Glutamatergic neuron (in vitro differentiated cells): Measurements from ENCODE around the gene MECR. TPM values are rescaled to one million over a fixed set of nuclear protein-coding genes. Genes with fewer than 3 reads are reported as not detected.

ENCODE experiments used
- DNase-seq: peaks from one replicate; pipeline ENCODE4 v3.0.0; 2022
- H3K27ac Mint-ChIP-seq: one replicate; pipeline ENCODE4 v1.8.0; 2020; ENCODE audit warnings: mild to moderate bottlenecking, mixed read lengths, inconsistent platforms; ENCODE audit not compliant: unreplicated experiment
- H3K27me3 Mint-ChIP-seq: one replicate; pipeline ENCODE4 v1.8.0; 2020; ENCODE audit warnings: mild to moderate bottlenecking, moderate library complexity, mixed read lengths, inconsistent platforms; ENCODE audit not compliant: unreplicated experiment
- H3K36me3 Mint-ChIP-seq: one replicate; pipeline ENCODE4 v1.8.0; 2020; ENCODE audit warnings: mild to moderate bottlenecking, mixed read lengths, inconsistent platforms; ENCODE audit not compliant: unreplicated experiment
- H3K4me1 Mint-ChIP-seq: one replicate; pipeline ENCODE4 v1.8.0; 2020; ENCODE audit warnings: mild to moderate bottlenecking, low read depth, mixed read lengths, inconsistent platforms; ENCODE audit not compliant: unreplicated experiment
- H3K4me3 Mint-ChIP-seq: one replicate; pipeline ENCODE4 v1.8.0; 2020; ENCODE audit warnings: mild to moderate bottlenecking, mixed read lengths, inconsistent platforms; ENCODE audit not compliant: unreplicated experiment
- H3K9me3 Mint-ChIP-seq: one replicate; pipeline ENCODE4 v1.8.0; 2020; ENCODE audit warnings: mild to moderate bottlenecking, moderate library complexity, mixed read lengths, inconsistent platforms; ENCODE audit not compliant: unreplicated experiment
- total RNA-seq: library from RNA; stranded (reverse); fragmentation: NEBNext Ultra II Directional; extraction: Animal tissue kit (Norgen Biotek cat#: 25700); gene quantifications from one replicate; pipeline ENCODE4 v1.2.1, GENCODE V29; 2021; ENCODE audit not compliant: unreplicated experiment
- TF ChIP-seq, protein P1 (sequence below): fragments of 200-600 bp; sonication (generic); IDR thresholded peaks from one replicate; pipeline ENCODE4 v1.5.0; 2021; ENCODE audit not compliant: partially characterized antibody, unreplicated experiment

Gene MECR
- total RNA-seq, 1 donor from 2014 or later: 21.4 TPM

DNA sequence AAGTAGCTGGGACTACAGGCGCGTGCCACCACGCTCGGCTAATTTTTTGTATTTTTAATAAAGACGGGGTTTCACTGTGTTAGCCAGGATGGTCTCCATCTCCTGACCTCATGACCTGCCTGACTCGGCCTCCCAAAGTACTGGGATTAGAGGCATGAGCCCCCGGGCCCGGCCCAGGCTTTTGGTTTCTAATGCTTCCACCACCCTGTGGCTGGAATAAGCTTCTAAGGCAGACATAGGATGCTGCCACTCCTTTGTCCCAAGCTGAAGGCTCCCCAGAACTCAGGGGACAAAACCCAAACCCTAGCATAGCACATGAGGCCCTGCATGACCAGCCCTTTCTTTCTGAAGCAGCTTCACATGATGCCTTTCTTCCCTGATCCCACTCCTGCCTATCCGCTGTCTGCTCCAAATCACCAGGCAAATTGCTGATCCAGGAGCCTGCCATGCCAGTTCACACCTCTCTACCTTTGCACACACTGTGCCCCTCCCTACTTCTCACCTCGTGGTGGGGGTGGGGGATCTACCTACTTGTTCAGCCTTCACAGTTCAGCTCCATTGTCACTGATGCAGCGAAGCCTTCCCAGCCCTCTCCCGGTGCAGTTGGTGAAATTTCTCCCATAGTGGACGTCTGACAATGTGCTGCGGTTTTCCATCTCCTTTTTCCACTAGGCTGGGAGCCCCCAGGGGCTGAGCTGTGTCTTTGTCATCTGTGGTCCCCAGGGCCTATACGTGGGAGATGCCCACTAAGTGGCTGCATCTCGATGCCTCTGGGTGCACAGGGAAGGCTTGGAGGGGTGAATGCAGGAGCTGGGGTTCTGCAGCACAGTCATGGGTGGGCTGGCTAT is 12.5 kb upstream of the MECR start:
- H3K4me3 Mint-ChIP-seq: no peak overlapping the region
- H3K36me3 Mint-ChIP-seq: peaks cover 4% of the 10 kb centered on the region
- H3K4me1 Mint-ChIP-seq: peaks cover 23% of the 10 kb centered on the region
- TF ChIP-seq, protein P1, sequence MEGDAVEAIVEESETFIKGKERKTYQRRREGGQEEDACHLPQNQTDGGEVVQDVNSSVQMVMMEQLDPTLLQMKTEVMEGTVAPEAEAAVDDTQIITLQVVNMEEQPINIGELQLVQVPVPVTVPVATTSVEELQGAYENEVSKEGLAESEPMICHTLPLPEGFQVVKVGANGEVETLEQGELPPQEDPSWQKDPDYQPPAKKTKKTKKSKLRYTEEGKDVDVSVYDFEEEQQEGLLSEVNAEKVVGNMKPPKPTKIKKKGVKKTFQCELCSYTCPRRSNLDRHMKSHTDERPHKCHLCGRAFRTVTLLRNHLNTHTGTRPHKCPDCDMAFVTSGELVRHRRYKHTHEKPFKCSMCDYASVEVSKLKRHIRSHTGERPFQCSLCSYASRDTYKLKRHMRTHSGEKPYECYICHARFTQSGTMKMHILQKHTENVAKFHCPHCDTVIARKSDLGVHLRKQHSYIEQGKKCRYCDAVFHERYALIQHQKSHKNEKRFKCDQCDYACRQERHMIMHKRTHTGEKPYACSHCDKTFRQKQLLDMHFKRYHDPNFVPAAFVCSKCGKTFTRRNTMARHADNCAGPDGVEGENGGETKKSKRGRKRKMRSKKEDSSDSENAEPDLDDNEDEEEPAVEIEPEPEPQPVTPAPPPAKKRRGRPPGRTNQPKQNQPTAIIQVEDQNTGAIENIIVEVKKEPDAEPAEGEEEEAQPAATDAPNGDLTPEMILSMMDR: no peak
- DNase-seq: no peak
- no peak overlapping the region for H3K27ac Mint-ChIP-seq
- peaks cover 3% of the 10 kb centered on the region for H3K9me3 Mint-ChIP-seq
- peaks cover 9% of the 10 kb centered on the region for H3K27me3 Mint-ChIP-seq

DNA sequence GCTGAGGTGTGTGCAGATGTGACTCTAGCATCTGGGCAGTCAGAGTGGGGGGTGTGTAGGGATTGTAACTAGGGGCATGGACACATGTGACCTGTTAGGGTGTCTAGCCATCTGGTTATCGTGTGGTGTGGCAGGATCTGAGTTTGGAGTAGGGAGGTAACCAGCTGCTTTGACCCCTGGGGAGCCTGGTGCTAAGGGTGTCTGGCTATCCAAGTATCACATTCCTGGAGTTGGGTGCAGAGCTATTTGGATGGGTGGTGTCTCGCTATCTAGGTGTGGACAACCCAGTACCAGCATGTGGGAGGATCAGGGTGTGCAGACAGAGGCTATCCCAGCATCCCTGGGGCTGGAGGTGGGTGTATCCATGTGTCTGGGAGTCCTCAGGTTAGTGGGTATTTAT is 10.3 kb upstream of the MECR start:
- peak overlapping the region; percentile 71 for H3K4me3 Mint-ChIP-seq
- H3K4me1 Mint-ChIP-seq: peaks cover 27% of the 10 kb centered on the region
- TF ChIP-seq, protein P1: no peak
- no peak for DNase-seq
- peaks cover 10% of the 10 kb centered on the region for H3K9me3 Mint-ChIP-seq
- H3K27me3 Mint-ChIP-seq: peaks cover 15% of the 10 kb centered on the region
- H3K27ac Mint-ChIP-seq: peak overlapping the region; percentile 81
- peaks cover 6% of the 10 kb centered on the region for H3K36me3 Mint-ChIP-seq

DNA sequence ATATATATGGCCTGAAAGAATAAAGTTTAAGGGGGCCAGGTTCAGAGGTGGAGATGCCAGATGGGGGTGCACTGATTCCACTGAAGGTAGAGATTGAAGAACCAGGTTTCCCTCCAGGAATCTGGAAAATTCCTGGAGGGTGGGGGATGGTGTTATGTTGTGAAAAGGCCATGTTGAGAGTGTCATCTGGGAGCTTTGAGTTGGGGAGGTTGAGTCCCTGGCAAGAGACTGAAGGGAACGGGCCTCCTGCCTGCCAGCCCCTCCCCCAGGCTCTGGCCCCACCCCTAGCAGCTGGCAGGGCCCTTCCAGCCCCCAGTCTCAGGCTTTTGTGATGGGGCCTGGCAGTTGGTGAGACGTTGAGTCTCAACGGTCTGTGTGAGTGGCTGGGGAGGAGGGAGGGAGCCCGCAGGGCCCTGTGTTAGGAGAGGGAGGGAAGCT is 9.7 kb upstream of the MECR start:
- Mint-ChIP-seq H3K4me1 (peaks cover 27% of the 10 kb centered on the region), H3K36me3 (peaks cover 6% of the 10 kb centered on the region), H3K4me3 (peak overlapping the region; percentile 75), H3K27me3 (peaks cover 18% of the 10 kb centered on the region), H3K27ac (peak overlapping the region; percentile 76), H3K9me3 (peaks cover 12% of the 10 kb centered on the region)
- TF ChIP-seq, protein P1: no peak
- DNase-seq: peak; percentile 52

DNA sequence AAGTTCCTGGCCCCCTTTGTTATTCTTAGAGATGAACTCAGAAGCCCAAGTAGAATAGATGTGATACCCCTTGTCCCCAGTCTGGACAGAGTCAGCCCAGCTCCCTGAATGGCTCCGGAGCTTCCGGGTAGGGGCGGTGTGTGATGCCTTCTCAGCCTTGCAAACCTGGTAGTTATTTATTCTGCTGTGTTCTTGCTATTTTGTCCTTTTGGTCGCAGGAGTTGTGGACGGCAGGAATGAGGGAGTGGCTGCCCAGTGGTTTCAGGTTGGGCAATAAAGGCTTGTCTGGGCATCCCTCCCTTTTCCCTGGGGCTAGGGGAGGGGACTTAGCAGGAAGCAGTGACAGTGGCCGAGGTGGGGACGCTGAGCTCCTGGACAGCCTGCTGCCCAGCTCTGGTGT is 8.4 kb upstream of the MECR start:
- Mint-ChIP-seq H3K27ac (no peak overlapping the region), H3K9me3 (peaks cover 14% of the 10 kb centered on the region), H3K27me3 (peaks cover 18% of the 10 kb centered on the region), H3K4me1 (peaks cover 31% of the 10 kb centered on the region), H3K4me3 (peak overlapping the region; percentile 89), H3K36me3 (peaks cover 6% of the 10 kb centered on the region)
- TF ChIP-seq, protein P1: no peak
- no peak for DNase-seq

DNA sequence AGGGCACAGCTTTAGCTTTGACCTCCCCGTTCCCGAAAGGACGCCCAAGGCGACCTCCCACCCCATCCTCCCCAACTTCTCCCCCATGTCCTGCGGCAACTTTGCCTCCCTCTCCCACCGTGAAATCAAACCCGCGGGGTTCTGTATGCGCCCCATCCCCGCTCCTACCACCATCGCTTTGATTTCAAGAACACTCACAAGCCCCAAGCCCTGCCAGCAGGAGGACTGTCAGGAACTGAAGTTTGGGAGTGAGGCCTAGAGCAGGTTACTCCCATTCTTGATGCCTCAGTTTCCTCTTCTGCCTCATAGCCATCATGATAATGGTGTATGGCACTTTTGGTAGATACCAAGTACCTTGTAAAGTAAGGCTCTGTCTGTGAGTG is 7.9 kb upstream of the MECR start:
- DNase-seq: no peak
- peaks cover 31% of the 10 kb centered on the region for H3K4me1 Mint-ChIP-seq
- TF ChIP-seq, protein P1: no peak
- peak overlapping the region; percentile 57 for H3K27ac Mint-ChIP-seq
- peak overlapping the region; percentile 89 for H3K4me3 Mint-ChIP-seq
- peaks cover 14% of the 10 kb centered on the region for H3K9me3 Mint-ChIP-seq
- peaks cover 6% of the 10 kb centered on the region for H3K36me3 Mint-ChIP-seq
- H3K27me3 Mint-ChIP-seq: peaks cover 18% of the 10 kb centered on the region
